Measurements from ENCODE around the gene SLC34A1.

The SLC34A1 gene

DNA sequence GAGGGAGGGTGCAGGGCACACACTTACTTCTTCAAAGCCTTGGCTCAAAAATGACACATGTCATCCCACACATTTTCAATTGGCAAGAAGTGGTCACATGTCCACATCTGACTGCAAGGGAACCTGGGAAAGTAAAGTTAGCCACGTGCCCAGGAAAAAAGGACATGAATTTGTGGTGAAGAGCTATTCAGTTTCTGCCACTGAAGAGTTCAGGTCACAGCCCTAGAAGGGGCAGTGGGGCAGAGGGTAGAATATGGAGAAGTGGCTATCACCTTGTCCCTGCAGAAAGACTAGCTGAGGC lies 28.4 kb upstream of the SLC34A1 start (continued):
- TF ChIP-seq ZNF473 (tag by site-specific recombination; IDR thresholded peaks at IDR 0.05) (no peak), ZNF501 (tag by site-specific recombination; IDR thresholded peaks at IDR 0.05) (no peak), ZBTB48 (tag by site-specific recombination; IDR thresholded peaks at IDR 0.05) (no peak), ZNF660 (tag by site-specific recombination; IDR thresholded peaks at IDR 0.05) (no peak), SETDB1 (IDR thresholded peaks at IDR 0.05; ENCODE audit: insufficient read length, low read length) (no peak), ZNF621 (tag by site-specific recombination; IDR thresholded peaks at IDR 0.05) (no peak), FEZF1 (tag by site-specific recombination; IDR thresholded peaks at IDR 0.05) (no peak)
- TF ChIP-seq, protein P1, sequence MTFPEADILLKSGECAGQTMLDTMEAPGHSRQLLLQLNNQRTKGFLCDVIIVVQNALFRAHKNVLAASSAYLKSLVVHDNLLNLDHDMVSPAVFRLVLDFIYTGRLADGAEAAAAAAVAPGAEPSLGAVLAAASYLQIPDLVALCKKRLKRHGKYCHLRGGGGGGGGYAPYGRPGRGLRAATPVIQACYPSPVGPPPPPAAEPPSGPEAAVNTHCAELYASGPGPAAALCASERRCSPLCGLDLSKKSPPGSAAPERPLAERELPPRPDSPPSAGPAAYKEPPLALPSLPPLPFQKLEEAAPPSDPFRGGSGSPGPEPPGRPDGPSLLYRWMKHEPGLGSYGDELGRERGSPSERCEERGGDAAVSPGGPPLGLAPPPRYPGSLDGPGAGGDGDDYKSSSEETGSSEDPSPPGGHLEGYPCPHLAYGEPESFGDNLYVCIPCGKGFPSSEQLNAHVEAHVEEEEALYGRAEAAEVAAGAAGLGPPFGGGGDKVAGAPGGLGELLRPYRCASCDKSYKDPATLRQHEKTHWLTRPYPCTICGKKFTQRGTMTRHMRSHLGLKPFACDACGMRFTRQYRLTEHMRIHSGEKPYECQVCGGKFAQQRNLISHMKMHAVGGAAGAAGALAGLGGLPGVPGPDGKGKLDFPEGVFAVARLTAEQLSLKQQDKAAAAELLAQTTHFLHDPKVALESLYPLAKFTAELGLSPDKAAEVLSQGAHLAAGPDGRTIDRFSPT (tag by site-specific recombination; IDR thresholded peaks at IDR 0.05): no peak

DNA sequence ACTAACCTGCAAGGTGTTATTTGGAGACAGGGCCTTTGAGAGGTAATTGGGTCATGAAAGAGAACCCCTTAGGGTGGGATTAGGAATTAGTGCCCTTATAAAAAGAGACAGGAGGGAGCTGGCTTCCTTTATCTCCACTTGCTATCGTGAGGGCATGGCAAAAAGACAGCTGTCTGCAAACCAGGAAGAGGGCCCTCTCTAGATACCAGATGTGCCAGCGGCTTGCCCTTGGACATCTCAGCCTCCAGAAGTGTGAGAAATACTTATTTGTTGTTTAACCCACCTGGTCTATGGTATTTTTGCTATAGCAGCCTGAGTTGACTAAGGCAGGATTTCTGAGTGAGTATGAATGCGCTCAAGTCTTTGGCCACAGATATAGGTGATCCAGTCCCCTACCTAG lies 27.5 kb upstream of the SLC34A1 start:
- Histone ChIP-seq H3K27ac (ENCODE audit: extremely low read depth, low read depth, low read length) (no peak overlapping the region), H3K4me3 (ENCODE audit: low read depth, low read length) (no peak overlapping the region), H3K4me1 (ENCODE audit: control insufficient read depth, insufficient read depth, low read length) (no peaks in the 10 kb centered on the region), H3K9me3 (ENCODE audit: control insufficient read depth, insufficient read depth, low read depth, low read length) (no peaks in the 10 kb centered on the region), H3K36me3 (ENCODE audit: control insufficient read depth in 2 of 2, insufficient read depth in 1 of 2, low read length in 2 of 2) (no peaks in the 10 kb centered on the region)
- POLR2A ChIA-PET: interaction anchor here (0.7 kb wide), 1 partner anchor 14 kb away, joined by 4 read pairs; no protein-coding TSS in a partner anchor
- no peak for TF ChIP-seq ZBTB48 (tag by site-specific recombination; IDR thresholded peaks at IDR 0.05)
- TF ChIP-seq, protein P2, sequence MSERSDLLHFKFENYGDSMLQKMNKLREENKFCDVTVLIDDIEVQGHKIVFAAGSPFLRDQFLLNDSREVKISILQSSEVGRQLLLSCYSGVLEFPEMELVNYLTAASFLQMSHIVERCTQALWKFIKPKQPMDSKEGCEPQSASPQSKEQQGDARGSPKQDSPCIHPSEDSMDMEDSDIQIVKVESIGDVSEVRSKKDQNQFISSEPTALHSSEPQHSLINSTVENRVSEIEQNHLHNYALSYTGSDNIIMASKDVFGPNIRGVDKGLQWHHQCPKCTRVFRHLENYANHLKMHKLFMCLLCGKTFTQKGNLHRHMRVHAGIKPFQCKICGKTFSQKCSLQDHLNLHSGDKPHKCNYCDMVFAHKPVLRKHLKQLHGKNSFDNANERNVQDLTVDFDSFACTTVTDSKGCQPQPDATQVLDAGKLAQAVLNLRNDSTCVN (tag by site-specific recombination; optimal IDR thresholded peaks at IDR 0.05): no peak
- no peak for TF ChIP-seq ZSCAN16 (tag by site-specific recombination; IDR thresholded peaks at IDR 0.05)
- no peak for TF ChIP-seq ZNF664 (tag by site-specific recombination; IDR thresholded peaks at IDR 0.05)
- TF ChIP-seq ZNF266 (tag by site-specific recombination; IDR thresholded peaks at IDR 0.05; ENCODE audit: low read depth): no peak
- TF ChIP-seq ZNF324 (tag by site-specific recombination; IDR thresholded peaks at IDR 0.05): no peak
- TF ChIP-seq, protein P3, sequence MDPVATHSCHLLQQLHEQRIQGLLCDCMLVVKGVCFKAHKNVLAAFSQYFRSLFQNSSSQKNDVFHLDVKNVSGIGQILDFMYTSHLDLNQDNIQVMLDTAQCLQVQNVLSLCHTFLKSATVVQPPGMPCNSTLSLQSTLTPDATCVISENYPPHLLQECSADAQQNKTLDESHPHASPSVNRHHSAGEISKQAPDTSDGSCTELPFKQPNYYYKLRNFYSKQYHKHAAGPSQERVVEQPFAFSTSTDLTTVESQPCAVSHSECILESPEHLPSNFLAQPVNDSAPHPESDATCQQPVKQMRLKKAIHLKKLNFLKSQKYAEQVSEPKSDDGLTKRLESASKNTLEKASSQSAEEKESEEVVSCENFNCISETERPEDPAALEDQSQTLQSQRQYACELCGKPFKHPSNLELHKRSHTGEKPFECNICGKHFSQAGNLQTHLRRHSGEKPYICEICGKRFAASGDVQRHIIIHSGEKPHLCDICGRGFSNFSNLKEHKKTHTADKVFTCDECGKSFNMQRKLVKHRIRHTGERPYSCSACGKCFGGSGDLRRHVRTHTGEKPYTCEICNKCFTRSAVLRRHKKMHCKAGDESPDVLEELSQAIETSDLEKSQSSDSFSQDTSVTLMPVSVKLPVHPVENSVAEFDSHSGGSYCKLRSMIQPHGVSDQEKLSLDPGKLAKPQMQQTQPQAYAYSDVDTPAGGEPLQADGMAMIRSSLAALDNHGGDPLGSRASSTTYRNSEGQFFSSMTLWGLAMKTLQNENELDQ (tag by site-specific recombination; IDR thresholded peaks at IDR 0.05; ENCODE audit: low read depth): no peak
- TF ChIP-seq, protein P4, sequence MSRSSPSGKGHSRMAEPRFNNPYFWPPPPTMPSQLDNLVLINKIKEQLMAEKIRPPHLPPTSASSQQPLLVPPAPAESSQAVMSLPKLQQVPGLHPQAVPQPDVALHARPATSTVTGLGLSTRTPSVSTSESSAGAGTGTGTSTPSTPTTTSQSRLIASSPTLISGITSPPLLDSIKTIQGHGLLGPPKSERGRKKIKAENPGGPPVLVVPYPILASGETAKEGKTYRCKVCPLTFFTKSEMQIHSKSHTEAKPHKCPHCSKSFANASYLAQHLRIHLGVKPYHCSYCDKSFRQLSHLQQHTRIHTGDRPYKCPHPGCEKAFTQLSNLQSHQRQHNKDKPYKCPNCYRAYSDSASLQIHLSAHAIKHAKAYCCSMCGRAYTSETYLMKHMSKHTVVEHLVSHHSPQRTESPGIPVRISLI (tag by site-specific recombination; IDR thresholded peaks at IDR 0.05): no peak
- TF ChIP-seq KLF16 (tag by site-specific recombination; IDR thresholded peaks at IDR 0.05): no peak
- no peak for TF ChIP-seq ZBTB21 (tag by site-specific recombination; IDR thresholded peaks at IDR 0.05)
- TF ChIP-seq ZNF354C (tag by site-specific recombination; IDR thresholded peaks at IDR 0.05; ENCODE audit: borderline replicate concordance, low read depth): no peak
- no peak for TF ChIP-seq ZNF184 (tag by site-specific recombination; IDR thresholded peaks at IDR 0.05)
- TF ChIP-seq ZNF548 (tag by site-specific recombination; IDR thresholded peaks at IDR 0.05): no peak
- TF ChIP-seq, protein P5, sequence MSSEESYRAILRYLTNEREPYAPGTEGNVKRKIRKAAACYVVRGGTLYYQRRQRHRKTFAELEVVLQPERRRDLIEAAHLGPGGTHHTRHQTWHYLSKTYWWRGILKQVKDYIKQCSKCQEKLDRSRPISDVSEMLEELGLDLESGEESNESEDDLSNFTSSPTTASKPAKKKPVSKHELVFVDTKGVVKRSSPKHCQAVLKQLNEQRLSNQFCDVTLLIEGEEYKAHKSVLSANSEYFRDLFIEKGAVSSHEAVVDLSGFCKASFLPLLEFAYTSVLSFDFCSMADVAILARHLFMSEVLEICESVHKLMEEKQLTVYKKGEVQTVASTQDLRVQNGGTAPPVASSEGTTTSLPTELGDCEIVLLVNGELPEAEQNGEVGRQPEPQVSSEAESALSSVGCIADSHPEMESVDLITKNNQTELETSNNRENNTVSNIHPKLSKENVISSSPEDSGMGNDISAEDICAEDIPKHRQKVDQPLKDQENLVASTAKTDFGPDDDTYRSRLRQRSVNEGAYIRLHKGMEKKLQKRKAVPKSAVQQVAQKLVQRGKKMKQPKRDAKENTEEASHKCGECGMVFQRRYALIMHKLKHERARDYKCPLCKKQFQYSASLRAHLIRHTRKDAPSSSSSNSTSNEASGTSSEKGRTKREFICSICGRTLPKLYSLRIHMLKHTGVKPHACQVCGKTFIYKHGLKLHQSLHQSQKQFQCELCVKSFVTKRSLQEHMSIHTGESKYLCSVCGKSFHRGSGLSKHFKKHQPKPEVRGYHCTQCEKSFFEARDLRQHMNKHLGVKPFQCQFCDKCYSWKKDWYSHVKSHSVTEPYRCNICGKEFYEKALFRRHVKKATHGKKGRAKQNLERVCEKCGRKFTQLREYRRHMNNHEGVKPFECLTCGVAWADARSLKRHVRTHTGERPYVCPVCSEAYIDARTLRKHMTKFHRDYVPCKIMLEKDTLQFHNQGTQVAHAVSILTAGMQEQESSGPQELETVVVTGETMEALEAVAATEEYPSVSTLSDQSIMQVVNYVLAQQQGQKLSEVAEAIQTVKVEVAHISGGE (tag by site-specific recombination; conservative IDR thresholded peaks at IDR 0.05; ENCODE audit: low read depth): no peak
- TF ChIP-seq ZNF747 (tag by site-specific recombination; IDR thresholded peaks at IDR 0.05): no peak
- TF ChIP-seq ZNF792 (tag by site-specific recombination; IDR thresholded peaks at IDR 0.05): no peak
- CTCF ChIA-PET: interaction anchor here (1.5 kb wide), 1 partner anchor 55 kb away, joined by 3 read pairs; no protein-coding TSS in a partner anchor

All from HEK293 (cell line).